Common myeloid progenitor, CD34-positive (primary cell): ENCODE data around the gene GFAP.

Source experiments
- CTCF ChIA-PET: fragments of 350-600 bp; sonication (Branson Sonifier 250); formaldehyde crosslinking; loops from one replicate; lab custom pipeline; 2021; ENCODE audit warnings: antibody characterized with exemption; lab: Charles Lee
- POLR2A ChIA-PET: fragments of 350-600 bp; sonication (Branson Sonifier 250); formaldehyde crosslinking; loops from one replicate; lab custom pipeline; 2021; ENCODE audit warnings: antibody characterized with exemption; lab: Charles Lee
- DNase-seq, 3 donors: peaks; one replicate each; pipeline versions ENCODE4 v3.0.0 to v3.0.0-alpha.2; 2013
- H3K27ac ChIP-seq, 2 experiments: 1 replicate in 1 of 2; 2 replicates in 1 of 2; pipeline ENCODE4 v1.7.0; 2013; ENCODE audit warnings: inconsistent platforms in 2 of 2, low read length in 2 of 2, mild to moderate bottlenecking in 2 of 2, low read depth in 1 of 2, moderate library complexity in 1 of 2; ENCODE audit not compliant: severe bottlenecking in 2 of 2, insufficient read depth in 1 of 2, poor library complexity in 1 of 2
- H3K27me3 ChIP-seq, 5 experiments: replicated peaks in 2 of 5; 1 replicate in 3 of 5; 2 replicates in 2 of 5; pipeline versions ENCODE4 v1.6.1 to v1.7.0; 2013; ENCODE audit warnings: low read length in 4 of 5, mild to moderate bottlenecking in 2 of 5, moderate library complexity in 2 of 5, inconsistent platforms in 1 of 5; ENCODE audit not compliant: insufficient read depth in 5 of 5, control insufficient read depth in 4 of 5
- H3K36me3 ChIP-seq, 4 experiments: 1 replicate in 2 of 4; 2 replicates in 2 of 4; pipeline versions ENCODE4 v1.6.1 to v1.7.0; 2013; ENCODE audit warnings: low read length in 3 of 4, control low read depth in 1 of 4, mild to moderate bottlenecking in 1 of 4; ENCODE audit not compliant: control insufficient read depth in 4 of 4, insufficient read depth in 4 of 4
- H3K4me1 ChIP-seq, 4 experiments: 1 replicate in 3 of 4; 2 replicates in 1 of 4; pipeline versions ENCODE4 v1.6.1 to v1.7.1; 2013; ENCODE audit warnings: low read length in 3 of 4, mild to moderate bottlenecking in 3 of 4, control low read depth in 1 of 4, inconsistent platforms in 1 of 4, moderate library complexity in 1 of 4; ENCODE audit not compliant: control insufficient read depth in 4 of 4, insufficient read depth in 4 of 4; ENCODE audit errors: control extremely low read depth in 1 of 4
- H3K4me3 ChIP-seq, 7 experiments: 1 replicate in 4 of 7; 2 replicates in 3 of 7; pipeline versions ENCODE4 v1.5.1 to v1.7.0; 2013; ENCODE audit warnings: mild to moderate bottlenecking in 7 of 7, low read length in 6 of 7, moderate library complexity in 6 of 7, inconsistent platforms in 2 of 7, low read depth in 2 of 7, control low read depth in 1 of 7; ENCODE audit not compliant: insufficient read depth in 4 of 7, control insufficient read depth in 1 of 7; ENCODE audit errors: extremely low read depth in 1 of 7
- H3K9me3 ChIP-seq, 5 experiments: 1 replicate in 4 of 5; 2 replicates in 1 of 5; pipeline versions ENCODE4 v1.6.1 to v1.7.1; 2013; ENCODE audit warnings: low read length in 4 of 5, mild to moderate bottlenecking in 2 of 5, inconsistent platforms in 1 of 5, low read depth in 1 of 5, moderate library complexity in 1 of 5; ENCODE audit not compliant: control insufficient read depth in 4 of 5, insufficient read depth in 2 of 5; ENCODE audit errors: control extremely low read depth in 1 of 5
- WGBS: methylation state at CpG from one replicate; pipeline ENCODE4 v1.1.5; 2013; ENCODE audit not compliant: insufficient coverage; 5-methylcytosine and 5-hydroxymethylcytosine counted together

GFAP gene

DNA sequence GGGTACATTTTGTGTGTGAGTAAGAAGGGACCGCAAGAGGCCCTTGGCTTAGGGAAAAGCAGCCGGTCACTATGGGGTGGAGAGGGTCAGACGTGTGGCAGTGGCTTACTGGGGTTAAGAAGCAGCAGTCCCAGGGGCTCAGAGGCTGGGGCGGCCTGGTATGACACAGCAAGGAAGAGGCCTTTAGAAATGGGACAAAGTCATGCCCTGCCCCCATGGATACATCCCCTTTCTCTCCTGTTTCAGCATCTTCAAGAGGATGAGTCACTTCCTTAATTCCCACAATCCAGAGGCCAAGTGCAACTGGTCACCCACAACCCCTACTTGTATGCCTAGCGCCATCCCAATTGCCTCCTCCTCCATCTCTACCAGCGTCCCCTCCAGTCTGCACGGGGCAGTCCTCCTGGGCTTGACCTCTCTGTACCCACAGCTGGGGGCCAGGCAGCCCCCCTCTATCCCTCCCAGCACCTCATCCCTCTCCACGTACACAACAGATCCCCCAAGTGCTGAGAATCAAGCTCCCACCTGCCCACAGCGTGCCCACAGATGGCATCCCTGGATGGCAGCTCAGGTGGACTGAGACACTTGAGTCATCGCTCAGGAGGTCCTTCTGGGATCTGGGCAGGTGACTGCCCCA, 9.2 kb downstream of the GFAP start:
- peaks cover 2 to 10% (median 5%) of the 10 kb centered on the region in 4 experiments for H3K4me1 ChIP-seq
- DNase-seq, result no peak
- CTCF ChIA-PET, result no interaction called here

GRCh38 chr17:44905006-44906000, 10.0 kb downstream of the GFAP start:
- ChIA-PET POLR2A (no interaction called here), CTCF (interaction anchor here (0.8 to 2.1 kb wide), 5 partner anchors 13 to 116 kb away, joined by 3 to 8 read pairs (median 3); no protein-coding TSS in a partner anchor)
- Histone ChIP-seq H3K27ac (no peak overlapping the region), H3K4me3 (no peak overlapping the region), H3K4me1 (peaks cover 4 to 17% (median 10%) of the 10 kb centered on the region in 4 experiments), H3K9me3 (no peaks in the 10 kb centered on the region), H3K36me3 (no peaks in the 10 kb centered on the region), H3K27me3 (peaks cover 0 to 6% (median 0%) of the 10 kb centered on the region in 5 experiments)
- DNase-seq, result no peak
- WGBS, result 92% methylated on average over 8 of the region's 9 CpGs

More for the DNA sequence above, 9.2 kb downstream of the GFAP start:
- H3K4me3 ChIP-seq, result no peak overlapping the region
- H3K9me3 ChIP-seq, result no peaks in the 10 kb centered on the region
- H3K27me3 ChIP-seq, result peaks cover 0 to 14% (median 1%) of the 10 kb centered on the region in 5 experiments
- H3K36me3 ChIP-seq, result no peaks in the 10 kb centered on the region
- POLR2A ChIA-PET, result no interaction called here
- no peak overlapping the region for H3K27ac ChIP-seq
- WGBS, result 93% methylated on average over 10 of the region's 10 CpGs

GRCh38 chr17:44904001-44904984, 11.0 kb downstream of the GFAP start:
- H3K9me3 ChIP-seq, result no peaks in the 10 kb centered on the region
- no peak overlapping the region for H3K4me3 ChIP-seq
- ChIA-PET POLR2A (no interaction called here), CTCF (interaction anchor here (0.8 to 2.1 kb wide), 7 partner anchors 8 to 117 kb away, joined by 3 to 8 read pairs (median 3); no protein-coding TSS in a partner anchor)
- H3K4me1 ChIP-seq, result peaks cover 6 to 26% (median 17%) of the 10 kb centered on the region in 4 experiments
- H3K27ac ChIP-seq, result no peak overlapping the region
- DNase-seq, result no peak
- H3K27me3 ChIP-seq, result no peaks in the 10 kb centered on the region
- 98% methylated on average over 34 of the region's 35 CpGs for WGBS
- H3K36me3 ChIP-seq, result no peaks in the 10 kb centered on the region

GRCh38 chr17:44903012-44903685, 12.2 kb downstream of the GFAP start:
- POLR2A ChIA-PET, result no interaction called here
- WGBS, result 96% methylated on average over 7 of the region's 8 CpGs
- H3K9me3 ChIP-seq, result no peaks in the 10 kb centered on the region
- H3K4me3 ChIP-seq, result no peak overlapping the region
- H3K4me1 ChIP-seq, result peaks cover 10 to 30% (median 24%) of the 10 kb centered on the region in 4 experiments
- H3K36me3 ChIP-seq, result no peaks in the 10 kb centered on the region
- no peaks in the 10 kb centered on the region for H3K27me3 ChIP-seq
- no peak for DNase-seq
- CTCF ChIA-PET, result interaction anchor here (0.7 to 2.1 kb wide), 7 partner anchors 9 to 118 kb away, joined by 3 to 6 read pairs (median 4); partner anchors contain the start of gene GFAP
- H3K27ac ChIP-seq, result no peak overlapping the region

DNA sequence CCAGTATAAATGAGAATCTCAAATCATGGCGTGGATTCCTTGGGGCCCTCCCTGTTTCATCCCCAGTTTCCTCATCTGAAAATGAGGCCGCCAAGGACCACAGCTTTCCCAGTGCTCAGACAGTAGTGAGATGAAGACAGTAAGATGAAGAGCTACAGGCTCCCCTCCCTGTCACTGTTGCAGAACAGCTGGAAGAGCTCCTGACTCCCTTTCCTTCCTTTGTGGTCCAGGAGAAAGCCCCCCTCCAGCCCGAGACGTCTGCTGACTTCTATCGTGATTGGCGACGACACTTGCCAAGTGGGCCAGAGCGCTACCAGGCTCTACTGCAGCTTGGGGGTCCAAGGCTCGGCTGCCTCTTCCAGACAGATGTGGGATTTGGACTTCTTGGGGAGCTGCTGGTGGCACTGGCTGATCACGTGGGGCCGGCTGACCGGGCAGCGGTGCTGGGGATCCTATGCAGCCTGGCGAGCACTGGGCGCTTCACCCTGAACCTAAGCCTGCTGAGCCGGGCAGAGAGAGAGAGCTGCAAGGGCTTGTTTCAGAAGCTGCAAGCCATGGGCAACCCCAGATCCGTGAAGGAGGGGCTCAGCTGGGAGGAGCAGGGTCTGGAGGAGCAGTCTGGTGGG, 13.1 kb downstream of the GFAP start:
- Histone ChIP-seq H3K27me3 (no peaks in the 10 kb centered on the region), H3K36me3 (no peaks in the 10 kb centered on the region), H3K9me3 (no peaks in the 10 kb centered on the region), H3K4me1 (peaks cover 12 to 37% (median 27%) of the 10 kb centered on the region in 4 experiments), H3K4me3 (no peak overlapping the region), H3K27ac (no peak overlapping the region)
- DNase-seq, result no peak
- ChIA-PET POLR2A (interaction anchor here (1.1 kb wide), 1 partner anchor 28 kb away, joined by 3 read pairs; no protein-coding TSS in a partner anchor), CTCF (interaction anchor here (0.7 to 1.7 kb wide), 6 partner anchors 10 to 25 kb away, joined by 3 to 6 read pairs (median 4); partner anchors contain the start of gene GFAP)
- WGBS, result 94% methylated on average over 10 of the region's 17 CpGs
